GM12873 (cell line): ENCODE results near the gene BRF1.

Experiments used
- CTCF ChIP-seq: IDR thresholded peaks from 2 replicates; pipeline ENCODE4 v1.5.1; 2012; ENCODE audit warnings: low read depth, mild to moderate bottlenecking, moderate library complexity, low read length, control low read depth; ENCODE audit not compliant: insufficient read depth; ENCODE audit errors: missing control alignments

Gene BRF1

GRCh38 chr14:105335735-105336476 lies 35.1 kb upstream of the BRF1 start:
- no peak for TF ChIP-seq CTCF

- TF ChIP-seq CTCF = no peak
Measured at GRCh38 chr14:105334383-105335230, 33.8 kb upstream of the BRF1 start.

GRCh38 chr14:105333613-105334364 lies 33.0 kb upstream of the BRF1 start:
- no peak for TF ChIP-seq CTCF

GRCh38 chr14:105333020-105333490 lies 32.3 kb upstream of the BRF1 start:
- TF ChIP-seq CTCF = no peak

- no peak for TF ChIP-seq CTCF
Measured at GRCh38 chr14:105332350-105332874, 31.6 kb upstream of the BRF1 start.

GRCh38 chr14:105331575-105332349 lies 31.0 kb upstream of the BRF1 start:
- no peak for TF ChIP-seq CTCF
